Measurements from ENCODE around the gene DEUP1. TPM values are rescaled to one million over a fixed set of nuclear protein-coding genes. Genes with fewer than 3 reads are reported as not detected.

DEUP1 gene
- total and polyA plus RNA-seq, 3 donors from 2014 or later, result 11.7 to 22.8 (median 18.2) TPM

DNA sequence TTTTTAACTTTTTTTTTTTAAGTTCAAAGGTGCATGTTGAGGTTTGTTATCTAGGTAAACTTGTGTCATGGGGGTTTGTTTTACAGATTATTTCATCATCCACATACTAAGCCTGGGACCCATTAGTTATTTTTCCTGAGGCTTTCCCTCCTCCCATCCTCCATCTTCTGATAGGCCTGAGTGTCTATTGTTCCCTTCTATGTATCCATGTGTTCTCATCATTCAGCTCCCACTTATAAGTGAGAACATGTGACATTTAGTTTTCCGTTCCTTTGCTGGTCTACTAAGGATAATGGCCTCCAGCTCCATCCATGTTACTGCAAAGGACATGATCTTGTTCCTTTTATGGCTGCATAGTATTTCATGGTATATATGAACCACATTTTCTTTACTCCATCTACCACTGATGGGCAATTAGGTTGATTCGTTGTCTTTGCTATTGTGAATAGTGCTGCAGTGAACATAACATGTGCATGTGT is 14.4 kb downstream of the DEUP1 start:
- Histone ChIP-seq H3K9me3 (no peaks in the 10 kb centered on the region), H3K27ac (no peak overlapping the region), H3K4me3 (no peak overlapping the region), H3K4me1 (no peaks in the 10 kb centered on the region), H3K36me3 (ENCODE audit: low read depth, missing control alignments) (no peaks in the 10 kb centered on the region), H3K27me3 (no peaks in the 10 kb centered on the region)
- DNase-seq, result no peak
- 81 to 94% methylated on average over 2 of the region's 2 CpGs for WGBS, 2 donors
- intact Hi-C loops (cut with DNase I; ENCODE audit: low total_unique reads), result no loop called here
- TF ChIP-seq, protein P1, sequence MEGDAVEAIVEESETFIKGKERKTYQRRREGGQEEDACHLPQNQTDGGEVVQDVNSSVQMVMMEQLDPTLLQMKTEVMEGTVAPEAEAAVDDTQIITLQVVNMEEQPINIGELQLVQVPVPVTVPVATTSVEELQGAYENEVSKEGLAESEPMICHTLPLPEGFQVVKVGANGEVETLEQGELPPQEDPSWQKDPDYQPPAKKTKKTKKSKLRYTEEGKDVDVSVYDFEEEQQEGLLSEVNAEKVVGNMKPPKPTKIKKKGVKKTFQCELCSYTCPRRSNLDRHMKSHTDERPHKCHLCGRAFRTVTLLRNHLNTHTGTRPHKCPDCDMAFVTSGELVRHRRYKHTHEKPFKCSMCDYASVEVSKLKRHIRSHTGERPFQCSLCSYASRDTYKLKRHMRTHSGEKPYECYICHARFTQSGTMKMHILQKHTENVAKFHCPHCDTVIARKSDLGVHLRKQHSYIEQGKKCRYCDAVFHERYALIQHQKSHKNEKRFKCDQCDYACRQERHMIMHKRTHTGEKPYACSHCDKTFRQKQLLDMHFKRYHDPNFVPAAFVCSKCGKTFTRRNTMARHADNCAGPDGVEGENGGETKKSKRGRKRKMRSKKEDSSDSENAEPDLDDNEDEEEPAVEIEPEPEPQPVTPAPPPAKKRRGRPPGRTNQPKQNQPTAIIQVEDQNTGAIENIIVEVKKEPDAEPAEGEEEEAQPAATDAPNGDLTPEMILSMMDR (IDR thresholded peaks at IDR 0.05), result no peak
- TF ChIP-seq POLR2A (IDR thresholded peaks at IDR 0.05), result no peak

DNA sequence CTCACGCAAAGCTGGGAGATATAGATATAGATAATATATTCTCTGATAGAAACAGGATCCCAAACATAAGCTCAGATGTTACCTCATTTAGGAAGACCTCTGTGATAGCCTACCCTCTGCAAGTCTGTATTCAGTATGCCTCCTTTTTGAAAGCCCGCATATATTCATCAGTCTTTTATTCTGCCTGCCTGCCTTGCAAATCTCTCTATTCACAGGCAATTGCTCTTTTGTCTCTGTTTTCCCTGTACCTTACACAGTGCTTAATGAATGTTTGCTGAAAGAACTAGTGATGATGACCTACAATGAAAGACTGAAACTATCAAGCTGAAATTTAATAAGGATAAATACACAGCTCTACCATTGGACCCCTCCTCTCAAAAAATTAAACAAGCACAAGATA is 18.4 kb downstream of the DEUP1 start:
- H3K4me1 ChIP-seq, result no peaks in the 10 kb centered on the region
- 78 to 83% methylated on average over 2 of the region's 2 CpGs for whole genome bisulfite sequencing, 2 donors
- no peak for DNase-seq

DNA sequence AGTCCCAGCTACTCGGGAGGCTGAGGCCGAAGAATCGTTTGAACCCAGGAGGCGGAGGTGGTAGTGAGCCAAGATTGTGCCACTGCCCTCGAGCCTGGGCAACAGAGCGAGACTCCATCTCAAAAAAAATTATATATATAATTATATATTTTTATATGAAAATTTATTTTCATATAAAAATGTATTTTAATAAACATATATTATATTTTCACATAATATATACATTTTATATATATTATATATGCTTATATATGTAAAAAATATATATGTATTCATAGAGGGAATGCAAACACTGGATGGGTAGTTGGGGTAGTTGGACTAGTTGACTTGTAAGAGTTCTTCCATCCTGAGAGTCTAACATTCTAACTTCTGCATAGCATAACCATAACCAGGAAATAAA is 20.3 kb downstream of the DEUP1 start:
- intact Hi-C loops (cut with DNase I; ENCODE audit: low total_unique reads), result no loop called here
- no peak overlapping the region for H3K4me3 ChIP-seq
- TF ChIP-seq, protein P1 (IDR thresholded peaks at IDR 0.05), result no peak
- no peak for TF ChIP-seq POLR2A (IDR thresholded peaks at IDR 0.05)
- H3K9me3 ChIP-seq, result no peaks in the 10 kb centered on the region
- H3K27me3 ChIP-seq, result no peaks in the 10 kb centered on the region
- WGBS, 2 donors, result 93 to 97% methylated on average over 6 of the region's 6 CpGs
- DNase-seq, result no peak
- H3K36me3 ChIP-seq (ENCODE audit: low read depth, missing control alignments), result no peaks in the 10 kb centered on the region
- H3K27ac ChIP-seq, result no peak overlapping the region
- H3K4me1 ChIP-seq, result no peaks in the 10 kb centered on the region

More for the DNA sequence above, 18.4 kb downstream of the DEUP1 start:
- Histone ChIP-seq H3K27ac (no peak overlapping the region), H3K9me3 (no peaks in the 10 kb centered on the region), H3K27me3 (no peaks in the 10 kb centered on the region), H3K4me3 (no peak overlapping the region), H3K36me3 (ENCODE audit: low read depth, missing control alignments) (no peaks in the 10 kb centered on the region)
- TF ChIP-seq, protein P1 (IDR thresholded peaks at IDR 0.05), result no peak
- TF ChIP-seq POLR2A (IDR thresholded peaks at IDR 0.05), result no peak
- intact Hi-C loops (cut with DNase I; ENCODE audit: low total_unique reads), result no loop called here

DNA sequence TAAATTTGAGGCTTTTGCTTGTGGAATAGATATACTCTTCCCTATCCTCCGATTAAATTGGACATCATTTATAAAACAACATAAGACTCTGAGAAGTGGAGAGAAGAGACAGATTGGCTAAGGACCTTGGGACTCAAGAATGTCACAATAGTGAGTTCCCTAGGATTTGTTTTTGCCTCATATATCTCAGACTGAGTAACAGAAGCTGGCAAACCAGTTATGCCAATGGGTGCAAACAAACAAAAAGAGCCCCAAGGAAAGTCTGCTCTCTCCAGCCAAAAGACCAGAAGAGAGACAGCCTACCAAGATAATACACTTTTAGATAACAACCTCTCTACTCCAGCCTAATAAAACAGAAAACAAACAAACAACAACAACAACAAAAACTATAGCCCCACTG is 28.9 kb downstream of the DEUP1 start:
- intact Hi-C loops (cut with DNase I; ENCODE audit: low total_unique reads), result no loop called here
- Histone ChIP-seq H3K4me3 (no peak overlapping the region), H3K9me3 (no peaks in the 10 kb centered on the region), H3K4me1 (no peaks in the 10 kb centered on the region), H3K27me3 (no peaks in the 10 kb centered on the region), H3K27ac (no peak overlapping the region), H3K36me3 (ENCODE audit: low read depth, missing control alignments) (no peaks in the 10 kb centered on the region)
- no peak for DNase-seq
- 91 to 100% methylated on average over 1 of the region's 1 CpG for WGBS, 2 donors
- TF ChIP-seq, protein P1 (IDR thresholded peaks at IDR 0.05), result no peak
- no peak for TF ChIP-seq POLR2A (IDR thresholded peaks at IDR 0.05)

DNA sequence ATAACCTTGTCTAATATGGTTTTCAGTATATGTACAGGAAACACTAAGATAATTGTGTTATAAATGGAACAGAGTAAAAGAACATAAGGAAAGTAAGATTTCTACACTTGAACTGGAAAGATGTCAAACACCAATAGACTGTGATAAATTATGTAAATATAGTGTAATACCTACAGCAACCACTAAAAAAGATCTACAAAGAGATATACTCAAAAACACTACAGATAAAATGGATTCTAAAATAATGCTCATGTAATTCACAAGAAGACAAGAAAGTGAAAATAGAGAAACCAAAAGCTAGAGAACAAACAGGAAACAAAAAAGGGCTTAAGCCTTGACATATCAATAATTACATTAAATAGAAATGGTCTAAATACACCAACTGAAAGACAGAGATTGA is 30.9 kb downstream of the DEUP1 start:
- no peak overlapping the region for H3K4me3 ChIP-seq
- TF ChIP-seq, protein P1 (IDR thresholded peaks at IDR 0.05), result peak in 1 of 3 experiments; percentile 65
- TF ChIP-seq POLR2A (IDR thresholded peaks at IDR 0.05), result no peak
- no peak for DNase-seq

More for the DNA sequence above, 30.9 kb downstream of the DEUP1 start:
- Histone ChIP-seq H3K4me1 (no peaks in the 10 kb centered on the region), H3K9me3 (no peaks in the 10 kb centered on the region), H3K27me3 (no peaks in the 10 kb centered on the region), H3K36me3 (ENCODE audit: low read depth, missing control alignments) (no peaks in the 10 kb centered on the region), H3K27ac (no peak overlapping the region)
- intact Hi-C loops (cut with DNase I; ENCODE audit: low total_unique reads), result no loop called here

All from testis (tissue), 3 donors.